SK-N-MC (cell line): ENCODE results near the gene SPTLC3.

Experiments
- DNase-seq: peaks from one replicate; pipeline ENCODE4 v3.0.0-alpha.2; 2011; ENCODE audit warnings: low read depth, low spot score
- H3K27ac ChIP-seq: fragments of 200-600 bp; sonication (generic); 2 replicates; pipeline ENCODE4 v1.5.1; 2016; ENCODE audit warnings: mixed run types
- H3K36me3 ChIP-seq: fragments of 200-600 bp; sonication (generic); 2 replicates; pipeline ENCODE4 v1.6.1; 2017; ENCODE audit warnings: antibody characterized with exemption, low read length, mixed read lengths; ENCODE audit not compliant: insufficient read depth
- H3K4me3 ChIP-seq: fragments of 200-600 bp; sonication (generic); 2 replicates; pipeline ENCODE4 v1.5.1; 2016
- H3K9ac ChIP-seq: fragments of 200-600 bp; sonication (generic); 2 replicates; pipeline ENCODE4 v1.8.0; 2017; ENCODE audit warnings: mixed run types, mixed read lengths; ENCODE audit not compliant: insufficient read length
- H3K9me3 ChIP-seq: fragments of 200-600 bp; sonication (generic); 2 replicates; pipeline ENCODE4 v1.6.1; 2017; ENCODE audit warnings: low read depth, mild to moderate bottlenecking, antibody characterized with exemption, low read length, moderate library complexity, mixed read lengths
- EZH2 ChIP-seq: fragments of 200-600 bp; sonication (generic); IDR thresholded peaks from one replicate; pipeline ENCODE4 v1.6.1; 2017; ENCODE audit warnings: antibody characterized with exemption
- FOXP2 ChIP-seq: optimal IDR thresholded peaks from 2 replicates; pipeline ENCODE3; 2011; ENCODE audit warnings: mild to moderate bottlenecking, moderate library complexity; ENCODE audit not compliant: insufficient read depth; ENCODE audit errors: extremely low read length, control extremely low read depth
- POLR2AphosphoS5 ChIP-seq: IDR thresholded peaks from 2 replicates; pipeline ENCODE4 v1.6.1; 2012; ENCODE audit warnings: mild to moderate bottlenecking, low read depth, low read length, borderline replicate concordance

SPTLC3 gene

GRCh38 chr20:13140201-13140600, 131.4 kb downstream of the SPTLC3 start:
- no peaks in the 10 kb centered on the region for H3K36me3 ChIP-seq
- no peaks in the 10 kb centered on the region for H3K9me3 ChIP-seq
- no peak for TF ChIP-seq FOXP2
- TF ChIP-seq EZH2: no peak
- TF ChIP-seq POLR2AphosphoS5: no peak
- H3K27ac ChIP-seq: no peak overlapping the region
- H3K4me3 ChIP-seq: no peak overlapping the region
- no peak for DNase-seq
- no peak overlapping the region for H3K9ac ChIP-seq

- no peaks in the 10 kb centered on the region for H3K9me3 ChIP-seq
- H3K36me3 ChIP-seq: no peaks in the 10 kb centered on the region
- no peak overlapping the region for H3K9ac ChIP-seq
- no peak overlapping the region for H3K27ac ChIP-seq
- no peak for DNase-seq
- H3K4me3 ChIP-seq: no peak overlapping the region
- TF ChIP-seq EZH2 (no peak), FOXP2 (no peak), POLR2AphosphoS5 (no peak)
Measured at GRCh38 chr20:13140775-13141174, 132.0 kb downstream of the SPTLC3 start.

- Histone ChIP-seq H3K36me3 (no peaks in the 10 kb centered on the region), H3K4me3 (no peak overlapping the region), H3K9ac (no peak overlapping the region), H3K27ac (no peak overlapping the region), H3K9me3 (no peaks in the 10 kb centered on the region)
- TF ChIP-seq POLR2AphosphoS5 (no peak), FOXP2 (no peak)
- no peak for DNase-seq
Measured at GRCh38 chr20:13141546-13141945, 132.8 kb downstream of the SPTLC3 start.

- H3K9me3 ChIP-seq: no peaks in the 10 kb centered on the region
- no peak overlapping the region for H3K4me3 ChIP-seq
- TF ChIP-seq EZH2 (no peak), POLR2AphosphoS5 (no peak), FOXP2 (no peak)
- H3K36me3 ChIP-seq: no peaks in the 10 kb centered on the region
- no peak overlapping the region for H3K27ac ChIP-seq
- no peak for DNase-seq
- no peak overlapping the region for H3K9ac ChIP-seq
Measured at GRCh38 chr20:13142143-13142542, 133.4 kb downstream of the SPTLC3 start.

- TF ChIP-seq POLR2AphosphoS5 (no peak), FOXP2 (no peak), EZH2 (no peak)
- Histone ChIP-seq H3K27ac (no peak overlapping the region), H3K4me3 (no peak overlapping the region), H3K36me3 (no peaks in the 10 kb centered on the region), H3K9ac (no peak overlapping the region), H3K9me3 (no peaks in the 10 kb centered on the region)
- no peak for DNase-seq
Measured at GRCh38 chr20:13147071-13147963, 138.5 kb downstream of the SPTLC3 start.

- TF ChIP-seq POLR2AphosphoS5 (no peak), FOXP2 (no peak), EZH2 (no peak)
- Histone ChIP-seq H3K27ac (no peak overlapping the region), H3K9me3 (no peaks in the 10 kb centered on the region), H3K9ac (no peak overlapping the region), H3K4me3 (no peak overlapping the region), H3K36me3 (no peaks in the 10 kb centered on the region)
- no peak for DNase-seq
Measured at GRCh38 chr20:13147971-13148370, 139.2 kb downstream of the SPTLC3 start.

- no peak for DNase-seq
- Histone ChIP-seq H3K9me3 (no peaks in the 10 kb centered on the region), H3K9ac (no peak overlapping the region), H3K27ac (no peak overlapping the region), H3K4me3 (no peak overlapping the region), H3K36me3 (no peaks in the 10 kb centered on the region)
- TF ChIP-seq FOXP2: no peak
- TF ChIP-seq POLR2AphosphoS5: no peak
- no peak for TF ChIP-seq EZH2
Measured at GRCh38 chr20:13148402-13148801, 139.6 kb downstream of the SPTLC3 start.

- no peak overlapping the region for H3K4me3 ChIP-seq
- no peak for TF ChIP-seq FOXP2
- no peak for TF ChIP-seq EZH2
- TF ChIP-seq POLR2AphosphoS5: no peak
- no peak for DNase-seq
- H3K27ac ChIP-seq: no peak overlapping the region
- H3K9me3 ChIP-seq: no peaks in the 10 kb centered on the region
- H3K9ac ChIP-seq: no peak overlapping the region
- no peaks in the 10 kb centered on the region for H3K36me3 ChIP-seq
Measured at GRCh38 chr20:13148961-13149360, 140.2 kb downstream of the SPTLC3 start.

GRCh38 chr20:13149371-13150105, 140.8 kb downstream of the SPTLC3 start:
- TF ChIP-seq POLR2AphosphoS5: no peak
- Histone ChIP-seq H3K27ac (no peak overlapping the region), H3K9ac (no peak overlapping the region), H3K9me3 (no peaks in the 10 kb centered on the region), H3K4me3 (no peak overlapping the region), H3K36me3 (no peaks in the 10 kb centered on the region)
- DNase-seq: no peak
